ENCODE data around the gene TLE6.
"Not testable (repeated sequence)": the region's sequence is repeated elsewhere in the genome, so short reads cannot be mapped to it uniquely, and the experiment has no call there.

TLE6 gene

GRCh38 chr19:2977001-2977745 is at the start of gene TLE6:
TLE6 (plus strand) TSS chr19:2977564; CDS start chr19:2978234, 670 bp downstream.
- peak within 1 kb of the TSS; percentile 49 for H3K4me3 ChIP-seq (ENCODE audit: control insufficient read depth, low read depth, low read length)
- DNase-seq (ENCODE audit: low read depth) = no peak
- no peak for TF ChIP-seq CTCF (IDR thresholded peaks at IDR 0.05; ENCODE audit: control insufficient read depth, insufficient read depth, low read depth, low read length, missing control alignments)

GRCh38 chr19:2933490-2933910 is 43.9 kb upstream of the TLE6 start:
- no peak for DNase-seq (ENCODE audit: low read depth)
- H3K4me3 ChIP-seq (ENCODE audit: control insufficient read depth, low read depth, low read length) = no peak overlapping the region
- TF ChIP-seq CTCF (IDR thresholded peaks at IDR 0.05; ENCODE audit: control insufficient read depth, insufficient read depth, low read depth, low read length, missing control alignments) = no peak

- not testable (repeated sequence) for H3K4me3 ChIP-seq (ENCODE audit: control insufficient read depth, low read depth, low read length); DNase-seq (ENCODE audit: low read depth)
These were observed 41.5 kb upstream of the TLE6 start for GRCh38 chr19:2935863-2936262.

GRCh38 chr19:2942928-2943640 is 34.3 kb upstream of the TLE6 start:
- no peak for DNase-seq (ENCODE audit: low read depth)
- H3K4me3 ChIP-seq (ENCODE audit: control insufficient read depth, low read depth, low read length) = no peak overlapping the region
- TF ChIP-seq CTCF (IDR thresholded peaks at IDR 0.05; ENCODE audit: control insufficient read depth, insufficient read depth, low read depth, low read length, missing control alignments) = no peak

- H3K4me3 ChIP-seq (ENCODE audit: control insufficient read depth, low read depth, low read length) = peak overlapping the region; percentile 82
- no peak for TF ChIP-seq CTCF (IDR thresholded peaks at IDR 0.05; ENCODE audit: control insufficient read depth, insufficient read depth, low read depth, low read length, missing control alignments)
- DNase-seq (ENCODE audit: low read depth) = no peak
These were observed 33.0 kb upstream of the TLE6 start for GRCh38 chr19:2944403-2944774.

GRCh38 chr19:2944775-2945574 is 32.4 kb upstream of the TLE6 start, which contains the start of gene ZNF77:
ZNF77 (minus strand) TSS chr19:2944971; CDS start chr19:2944840, 131 bp downstream.
- TF ChIP-seq CTCF (IDR thresholded peaks at IDR 0.05; ENCODE audit: control insufficient read depth, insufficient read depth, low read depth, low read length, missing control alignments) = no peak
- peak; percentile 98 for DNase-seq (ENCODE audit: low read depth)
- H3K4me3 ChIP-seq (ENCODE audit: control insufficient read depth, low read depth, low read length) = peak within 1 kb of the TSS; percentile 82
